ENCODE data around the gene ZNF483. TPM values are rescaled to one million over a fixed set of nuclear protein-coding genes. Genes with fewer than 3 reads are reported as not detected.
"Not testable (repeated sequence)": the region's sequence is repeated elsewhere in the genome, so short reads cannot be mapped to it uniquely, and the experiment has no call there.

ZNF483 gene
- total and polyA plus RNA-seq, 10 donors = 0.14 to 13.7 (median 7.0) TPM

DNA sequence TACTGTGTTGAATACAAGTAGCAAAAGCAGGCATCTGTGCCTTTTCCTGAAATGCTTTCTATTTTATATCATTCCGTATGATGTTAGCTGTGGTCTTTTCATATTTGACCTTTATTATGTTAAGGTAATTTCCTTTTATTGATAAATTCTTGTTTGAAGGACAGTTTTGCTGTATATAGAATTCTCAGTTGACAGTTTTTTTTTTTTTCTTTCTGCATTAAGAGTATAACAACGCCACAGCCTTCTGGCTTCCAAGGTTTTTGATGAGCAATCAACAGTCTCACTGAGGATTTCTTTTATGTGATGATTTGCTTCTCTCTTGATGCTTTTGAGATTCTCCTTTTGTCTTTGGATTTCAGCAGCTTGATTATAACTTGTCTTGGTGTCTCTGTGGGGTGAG is 23.6 kb downstream of the ZNF483 start:
- Histone ChIP-seq H3K9me3 (peaks cover 41 to 100% (median 100%) of the 10 kb centered on the region in 8 donors), H3K27me3 (replicated peaks in 1 of 7) (no peaks in the 10 kb centered on the region), H3K36me3 (peaks cover 0 to 38% (median 2%) of the 10 kb centered on the region in 6 donors), H3K27ac (no peak overlapping the region), H3K4me1 (no peaks in the 10 kb centered on the region), H3K4me3 (no peak overlapping the region)
- DNase-seq = no peak
- TF ChIP-seq POLR2A (IDR thresholded peaks at IDR 0.05) (no peak), CTCF (IDR thresholded peaks at IDR 0.05 in 8 of 11, conservative IDR thresholded peaks at IDR 0.05 in 3 of 11) (no peak), POLR2AphosphoS5 (IDR thresholded peaks at IDR 0.05) (no peak)
- intact Hi-C loops (cut with DNase I; ENCODE audit: low total_unique reads) = no loop called here
- WGBS, 5 donors = 83 to 93% (median 91%) methylated on average over 2 of the region's 2 CpGs

DNA sequence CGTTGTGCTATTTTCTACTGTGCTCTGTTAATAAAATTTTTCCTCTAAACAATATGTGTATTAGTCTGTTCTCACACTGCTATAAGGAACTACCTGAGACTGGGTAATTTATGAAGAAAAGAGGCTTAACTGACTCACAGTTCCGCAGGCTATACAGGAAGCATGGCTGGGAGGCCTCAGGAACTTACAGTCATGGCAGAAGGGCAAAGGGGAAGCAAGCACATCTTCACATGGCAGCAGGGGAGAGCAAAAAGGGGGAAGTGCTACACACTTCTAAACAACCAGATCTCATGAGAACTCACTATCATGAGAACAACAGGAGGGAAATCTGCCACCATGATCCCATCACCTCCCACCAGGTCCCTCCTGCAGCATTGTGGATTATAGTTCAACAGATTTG is 30.4 kb downstream of the ZNF483 start:
- 58 to 78% (median 71%) methylated on average over 2 of the region's 2 CpGs for WGBS, 5 donors
- H3K27ac ChIP-seq; DNase-seq; H3K27me3 ChIP-seq (replicated peaks in 1 of 7); H3K4me1 ChIP-seq; intact Hi-C loops (cut with DNase I; ENCODE audit: low total_unique reads); H3K4me3 ChIP-seq: not testable (repeated sequence)
- H3K36me3 ChIP-seq = peaks cover 0 to 30% (median 6%) of the 10 kb centered on the region in 6 donors
- H3K9me3 ChIP-seq = peaks cover 5 to 94% (median 77%) of the 10 kb centered on the region in 8 donors

- H3K27me3 ChIP-seq (replicated peaks in 1 of 7) = no peaks in the 10 kb centered on the region
- TF ChIP-seq CTCF (IDR thresholded peaks at IDR 0.05 in 8 of 11, conservative IDR thresholded peaks at IDR 0.05 in 3 of 11) (no peak), POLR2A (IDR thresholded peaks at IDR 0.05) (no peak), POLR2AphosphoS5 (IDR thresholded peaks at IDR 0.05) (no peak)
- intact Hi-C loops (cut with DNase I; ENCODE audit: low total_unique reads) = no loop called here
- WGBS, 5 donors = 87 to 93% (median 91%) methylated on average over 7 of the region's 7 CpGs
- no peak overlapping the region for H3K27ac ChIP-seq
- H3K9me3 ChIP-seq = peaks cover 2 to 61% (median 40%) of the 10 kb centered on the region in 8 donors
- H3K36me3 ChIP-seq = peaks cover 0 to 39% (median 1%) of the 10 kb centered on the region in 6 donors
- H3K4me3 ChIP-seq = no peak overlapping the region
- H3K4me1 ChIP-seq = no peaks in the 10 kb centered on the region
- DNase-seq = no peak
These were observed 34.1 kb downstream of the ZNF483 start for GRCh38 chr9:111559000-111559610.

DNA sequence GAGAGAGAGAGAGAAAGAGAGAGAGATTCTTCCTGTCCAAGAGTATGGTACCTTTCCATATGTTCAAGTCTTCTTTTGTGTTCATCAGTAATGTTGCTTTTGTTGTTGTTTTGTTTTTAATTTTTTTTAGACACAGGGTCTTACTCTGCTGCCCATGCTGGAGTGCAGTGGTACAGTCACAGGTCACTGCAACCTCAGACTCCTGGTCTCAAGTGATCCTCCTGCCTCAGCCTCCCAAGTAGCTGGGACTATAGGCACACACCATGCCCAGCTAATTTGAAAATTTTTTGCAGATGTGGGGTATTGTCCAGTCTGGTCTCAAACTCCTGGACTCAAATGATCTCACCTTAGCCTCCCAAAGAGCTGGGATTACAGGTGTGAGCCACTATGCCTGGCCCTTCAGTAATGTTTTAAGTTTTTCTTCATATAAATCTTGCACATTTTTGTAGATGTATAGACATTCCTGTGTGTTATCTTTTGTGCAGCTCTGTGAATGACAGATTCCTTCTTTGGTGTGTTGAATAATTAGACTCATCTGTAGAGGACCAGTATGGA is 36.3 kb downstream of the ZNF483 start:
- no peak overlapping the region for H3K4me3 ChIP-seq
- no peak overlapping the region for H3K27ac ChIP-seq
- H3K27me3 ChIP-seq (replicated peaks in 1 of 7) = no peaks in the 10 kb centered on the region
- intact Hi-C loops (cut with DNase I; ENCODE audit: low total_unique reads) = no loop called here
- H3K36me3 ChIP-seq = peaks cover 0 to 51% (median 0%) of the 10 kb centered on the region in 6 donors
- no peaks in the 10 kb centered on the region for H3K4me1 ChIP-seq
- H3K9me3 ChIP-seq = peaks cover 0 to 61% (median 26%) of the 10 kb centered on the region in 8 donors
- DNase-seq = no peak
- TF ChIP-seq POLR2AphosphoS5 (IDR thresholded peaks at IDR 0.05) = no peak
- no peak for TF ChIP-seq POLR2A (IDR thresholded peaks at IDR 0.05)
- no peak for TF ChIP-seq CTCF (IDR thresholded peaks at IDR 0.05 in 8 of 11, conservative IDR thresholded peaks at IDR 0.05 in 3 of 11)
